NCI-H1417 (cell line): ENCODE results near the gene SMAD3.

Experiments used
- DNase-seq, 3 experiments: peaks; one replicate each; lab custom pipeline; 2025; lab: John Stamatoyannopoulos, UW

The SMAD3 gene

GRCh38 chr15:67142092-67142766 lies 76.8 kb downstream of the SMAD3 start:
- DNase-seq, result no peak

GRCh38 chr15:67142767-67143100 lies 77.3 kb downstream of the SMAD3 start:
- DNase-seq, result no peak

GRCh38 chr15:67143646-67144045 lies 78.2 kb downstream of the SMAD3 start:
- DNase-seq, result no peak

GRCh38 chr15:67144609-67145311 lies 79.4 kb downstream of the SMAD3 start:
- DNase-seq, result no peak

- no peak for DNase-seq
Measured at GRCh38 chr15:67145312-67145610, 79.9 kb downstream of the SMAD3 start.

GRCh38 chr15:67145710-67146109 lies 80.3 kb downstream of the SMAD3 start:
- no peak for DNase-seq

- DNase-seq, result no peak
Measured at GRCh38 chr15:67146234-67146633, 80.8 kb downstream of the SMAD3 start.

- DNase-seq, result no peak
Measured at GRCh38 chr15:67146875-67147381, 81.5 kb downstream of the SMAD3 start.

GRCh38 chr15:67147396-67147949 lies 82.1 kb downstream of the SMAD3 start:
- DNase-seq, result no peak

- peak in 2 of 3 experiments; percentile 85 to 96 for DNase-seq
Measured at GRCh38 chr15:67148196-67148701, 82.8 kb downstream of the SMAD3 start.

GRCh38 chr15:67149068-67149772 lies 83.8 kb downstream of the SMAD3 start:
- no peak for DNase-seq

GRCh38 chr15:67149773-67150022 lies 84.3 kb downstream of the SMAD3 start:
- DNase-seq, result no peak

GRCh38 chr15:67150023-67150860 lies 84.8 kb downstream of the SMAD3 start:
- DNase-seq, result no peak

GRCh38 chr15:67152429-67152828 lies 87.0 kb downstream of the SMAD3 start:
- DNase-seq, result no peak

- peak in 1 of 3 experiments; percentile 20 for DNase-seq
Measured at GRCh38 chr15:67153044-67153443, 87.6 kb downstream of the SMAD3 start.

- DNase-seq, result no peak
Measured at GRCh38 chr15:67154249-67154648, 88.8 kb downstream of the SMAD3 start.

GRCh38 chr15:67156426-67156825 lies 91.0 kb downstream of the SMAD3 start:
- no peak for DNase-seq

GRCh38 chr15:67156834-67157233 lies 91.4 kb downstream of the SMAD3 start:
- no peak for DNase-seq

GRCh38 chr15:67157521-67158252 lies 92.3 kb downstream of the SMAD3 start:
- DNase-seq, result no peak

- no peak for DNase-seq
Measured at GRCh38 chr15:67158367-67158766, 93.0 kb downstream of the SMAD3 start.

GRCh38 chr15:67161412-67161811 lies 96.0 kb downstream of the SMAD3 start:
- no peak for DNase-seq
